Measurements from ENCODE around the gene TMTC1.

TMTC1 gene

DNA sequence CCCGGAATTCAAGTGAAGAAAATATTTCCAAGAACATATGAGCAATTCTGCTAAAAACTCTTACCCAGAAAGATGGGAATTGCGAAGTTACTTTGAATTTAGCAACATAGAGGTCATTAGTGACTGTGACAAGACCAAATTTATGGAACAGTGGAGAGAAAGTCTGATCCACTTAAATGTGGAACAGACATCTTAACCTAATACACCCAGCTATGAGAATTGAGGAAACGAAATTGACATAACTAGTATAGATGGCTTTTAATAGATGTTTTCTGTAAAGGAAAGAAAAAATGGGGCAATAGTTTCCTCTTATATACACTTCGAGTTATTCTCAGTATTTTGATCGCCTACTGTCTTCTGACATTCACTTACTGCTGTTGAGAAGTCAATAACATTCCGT lies 290.9 kb downstream of the TMTC1 start:
- H3K4me3 ChIP-seq (ENCODE audit: low read depth, low read length), result no peak overlapping the region
- TF ChIP-seq, protein P1, sequence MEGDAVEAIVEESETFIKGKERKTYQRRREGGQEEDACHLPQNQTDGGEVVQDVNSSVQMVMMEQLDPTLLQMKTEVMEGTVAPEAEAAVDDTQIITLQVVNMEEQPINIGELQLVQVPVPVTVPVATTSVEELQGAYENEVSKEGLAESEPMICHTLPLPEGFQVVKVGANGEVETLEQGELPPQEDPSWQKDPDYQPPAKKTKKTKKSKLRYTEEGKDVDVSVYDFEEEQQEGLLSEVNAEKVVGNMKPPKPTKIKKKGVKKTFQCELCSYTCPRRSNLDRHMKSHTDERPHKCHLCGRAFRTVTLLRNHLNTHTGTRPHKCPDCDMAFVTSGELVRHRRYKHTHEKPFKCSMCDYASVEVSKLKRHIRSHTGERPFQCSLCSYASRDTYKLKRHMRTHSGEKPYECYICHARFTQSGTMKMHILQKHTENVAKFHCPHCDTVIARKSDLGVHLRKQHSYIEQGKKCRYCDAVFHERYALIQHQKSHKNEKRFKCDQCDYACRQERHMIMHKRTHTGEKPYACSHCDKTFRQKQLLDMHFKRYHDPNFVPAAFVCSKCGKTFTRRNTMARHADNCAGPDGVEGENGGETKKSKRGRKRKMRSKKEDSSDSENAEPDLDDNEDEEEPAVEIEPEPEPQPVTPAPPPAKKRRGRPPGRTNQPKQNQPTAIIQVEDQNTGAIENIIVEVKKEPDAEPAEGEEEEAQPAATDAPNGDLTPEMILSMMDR (conservative IDR thresholded peaks at IDR 0.05; ENCODE audit: low read depth, low read length), result no peak
- no peak for DNase-seq (ENCODE audit: low read depth)

DNA sequence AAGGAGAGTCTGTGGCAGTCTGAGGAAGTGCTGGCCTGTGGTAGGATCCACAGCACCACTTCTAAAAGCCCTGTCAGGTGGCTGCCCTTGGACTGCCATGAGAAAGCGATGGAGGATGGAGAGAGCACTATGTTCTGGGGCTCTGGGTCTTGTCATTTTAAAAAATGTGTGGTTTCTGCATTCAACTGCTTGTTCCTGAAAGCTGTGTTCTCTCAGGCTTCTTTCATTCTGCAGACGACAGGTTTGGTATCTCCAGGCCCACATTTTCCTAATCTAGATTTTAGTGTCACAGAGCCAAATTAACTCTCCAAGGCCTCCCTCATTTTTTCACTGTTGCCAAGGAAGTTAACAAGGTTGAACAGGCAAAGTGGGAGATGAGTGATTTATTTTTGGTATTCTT lies 296.8 kb downstream of the TMTC1 start:
- no peak overlapping the region for H3K4me3 ChIP-seq (ENCODE audit: low read depth, low read length)
- DNase-seq (ENCODE audit: low read depth), result no peak
- TF ChIP-seq, protein P1 (conservative IDR thresholded peaks at IDR 0.05; ENCODE audit: low read depth, low read length), result no peak

DNA sequence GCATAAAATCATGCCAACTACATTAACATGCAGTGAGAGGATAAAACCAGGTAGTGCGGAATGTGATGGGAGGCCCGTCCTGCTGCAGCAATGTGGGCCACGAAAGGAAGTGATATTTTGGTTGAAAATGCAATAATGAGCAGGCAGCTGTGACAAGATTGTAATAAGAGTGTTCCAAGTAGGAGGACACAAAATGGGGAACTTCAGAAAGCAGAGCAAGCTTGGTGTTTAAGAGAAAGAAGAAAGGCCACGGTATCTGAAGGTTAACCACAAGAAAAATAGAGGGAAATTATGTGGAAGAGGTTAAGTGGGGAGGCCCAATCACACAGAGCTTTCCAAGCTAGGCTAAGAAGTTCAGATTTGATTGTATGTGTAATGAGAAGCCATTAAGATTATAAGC lies 320.5 kb downstream of the TMTC1 start:
- TF ChIP-seq, protein P1 (conservative IDR thresholded peaks at IDR 0.05; ENCODE audit: low read depth, low read length), result no peak
- DNase-seq (ENCODE audit: low read depth), result no peak
- H3K4me3 ChIP-seq (ENCODE audit: low read depth, low read length), result no peak overlapping the region

DNA sequence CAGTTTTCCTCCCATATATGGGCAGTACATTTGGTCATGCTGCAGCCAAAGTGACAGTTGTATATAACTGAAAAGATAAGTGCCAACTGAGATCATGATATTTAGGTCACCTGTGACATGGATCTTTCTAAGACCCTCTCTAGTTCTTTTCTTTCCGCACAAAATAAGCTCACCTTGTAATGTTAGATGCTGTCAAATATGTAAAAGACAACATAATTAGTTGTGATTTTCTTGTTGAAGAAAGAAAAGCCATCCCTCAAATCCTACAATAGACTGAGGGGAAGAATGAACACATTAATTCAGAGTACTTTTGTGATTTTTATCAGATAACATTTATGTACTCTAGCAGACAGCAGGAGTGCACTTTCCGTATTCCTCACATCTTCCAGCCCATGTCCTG lies 323.7 kb downstream of the TMTC1 start:
- no peak for DNase-seq (ENCODE audit: low read depth)
- TF ChIP-seq, protein P1 (conservative IDR thresholded peaks at IDR 0.05; ENCODE audit: low read depth, low read length), result no peak
- H3K4me3 ChIP-seq (ENCODE audit: low read depth, low read length), result no peak overlapping the region

DNA sequence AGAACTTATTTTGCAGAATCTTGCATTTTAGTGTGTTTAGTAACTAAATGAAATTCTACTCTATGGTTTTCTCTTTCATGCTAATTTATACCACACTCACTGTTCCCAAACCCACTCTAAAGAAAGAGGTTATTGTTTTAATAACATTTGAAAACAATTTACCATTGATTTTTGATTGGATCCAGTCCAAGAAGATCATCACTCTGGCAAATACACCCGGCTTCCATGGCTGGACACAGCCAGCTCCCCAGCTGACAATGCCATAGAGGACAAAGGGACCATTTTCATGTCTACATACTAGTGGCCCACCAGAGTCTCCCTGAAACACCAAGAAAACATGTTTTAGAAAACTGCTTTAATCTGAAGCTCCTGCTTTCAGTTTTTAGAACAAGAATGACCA lies 328.7 kb downstream of the TMTC1 start:
- no peak for DNase-seq (ENCODE audit: low read depth)
- no peak overlapping the region for H3K4me3 ChIP-seq (ENCODE audit: low read depth, low read length)
- TF ChIP-seq, protein P1 (conservative IDR thresholded peaks at IDR 0.05; ENCODE audit: low read depth, low read length), result no peak

DNA sequence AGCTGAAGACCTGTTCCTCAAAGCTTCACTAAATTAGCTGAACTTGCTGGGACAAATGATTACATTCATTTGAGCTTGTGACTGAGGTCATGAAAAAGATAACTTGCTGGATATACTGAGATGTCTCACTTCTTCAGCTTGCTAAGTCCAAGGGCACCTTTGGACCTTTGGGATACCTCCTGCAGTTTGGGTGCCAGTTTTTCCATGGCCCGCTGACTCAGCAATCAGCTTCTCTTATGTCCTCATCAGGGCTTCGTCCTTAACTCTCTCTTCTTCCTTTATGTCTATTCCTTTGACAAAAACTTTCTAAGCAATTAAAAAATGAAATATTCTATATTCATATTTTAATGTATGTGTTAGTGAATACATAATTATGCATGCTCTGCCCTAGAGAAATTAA lies 331.9 kb downstream of the TMTC1 start:
- no peak for DNase-seq (ENCODE audit: low read depth)
- TF ChIP-seq, protein P1 (conservative IDR thresholded peaks at IDR 0.05; ENCODE audit: low read depth, low read length), result no peak
- H3K4me3 ChIP-seq (ENCODE audit: low read depth, low read length), result no peak overlapping the region
